ENCODE data around the gene CHD5.

DNA sequence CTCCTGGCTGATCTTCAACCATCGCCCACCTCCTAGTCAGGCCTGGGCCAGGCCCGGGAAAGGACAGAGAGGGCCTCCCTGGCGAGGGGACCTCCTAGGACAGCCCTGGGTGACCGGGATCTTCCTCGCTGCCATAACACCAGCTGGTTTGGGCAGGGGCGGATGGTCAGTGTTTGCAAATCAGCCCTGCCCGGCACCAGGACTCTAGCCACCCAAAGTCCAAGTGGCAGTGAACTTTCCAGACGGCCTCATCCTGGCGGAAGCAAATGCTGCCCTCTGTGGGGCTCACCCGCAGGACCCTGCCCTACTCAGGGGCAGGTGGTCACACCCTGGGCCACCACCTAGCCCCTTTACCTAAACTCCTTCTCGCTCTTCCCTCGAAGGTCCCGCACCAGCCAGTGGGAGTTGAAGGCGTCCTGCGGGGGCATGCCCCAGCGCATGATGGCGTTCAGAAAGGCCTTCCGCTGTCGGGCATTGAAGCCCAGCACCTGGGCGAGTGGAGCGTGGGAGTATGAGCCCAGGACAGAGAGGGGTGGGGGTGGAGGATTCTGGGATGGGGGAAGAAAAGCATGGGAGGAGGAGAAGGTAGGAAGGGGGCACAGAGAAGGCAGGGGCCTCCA is 55.3 kb downstream of the CHD5 start:
- no peak for TF ChIP-seq POLR2A (IDR thresholded peaks at IDR 0.05)
- TF ChIP-seq, protein P1, sequence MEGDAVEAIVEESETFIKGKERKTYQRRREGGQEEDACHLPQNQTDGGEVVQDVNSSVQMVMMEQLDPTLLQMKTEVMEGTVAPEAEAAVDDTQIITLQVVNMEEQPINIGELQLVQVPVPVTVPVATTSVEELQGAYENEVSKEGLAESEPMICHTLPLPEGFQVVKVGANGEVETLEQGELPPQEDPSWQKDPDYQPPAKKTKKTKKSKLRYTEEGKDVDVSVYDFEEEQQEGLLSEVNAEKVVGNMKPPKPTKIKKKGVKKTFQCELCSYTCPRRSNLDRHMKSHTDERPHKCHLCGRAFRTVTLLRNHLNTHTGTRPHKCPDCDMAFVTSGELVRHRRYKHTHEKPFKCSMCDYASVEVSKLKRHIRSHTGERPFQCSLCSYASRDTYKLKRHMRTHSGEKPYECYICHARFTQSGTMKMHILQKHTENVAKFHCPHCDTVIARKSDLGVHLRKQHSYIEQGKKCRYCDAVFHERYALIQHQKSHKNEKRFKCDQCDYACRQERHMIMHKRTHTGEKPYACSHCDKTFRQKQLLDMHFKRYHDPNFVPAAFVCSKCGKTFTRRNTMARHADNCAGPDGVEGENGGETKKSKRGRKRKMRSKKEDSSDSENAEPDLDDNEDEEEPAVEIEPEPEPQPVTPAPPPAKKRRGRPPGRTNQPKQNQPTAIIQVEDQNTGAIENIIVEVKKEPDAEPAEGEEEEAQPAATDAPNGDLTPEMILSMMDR (IDR thresholded peaks at IDR 0.05): no peak
- TF ChIP-seq EP300 (IDR thresholded peaks at IDR 0.05): no peak

All from tibial nerve (tissue), 4 donors.